ENCODE data around the gene TMEM87B. TPM values are rescaled to one million over a fixed set of nuclear protein-coding genes. Genes with fewer than 3 reads are reported as not detected.
"Not testable (repeated sequence)": the region's sequence is repeated elsewhere in the genome, so short reads cannot be mapped to it uniquely, and the experiment has no call there.

TMEM87B gene
- total and polyA plus RNA-seq, 9 donors = 7.1 to 23.8 (median 13.2) TPM

DNA sequence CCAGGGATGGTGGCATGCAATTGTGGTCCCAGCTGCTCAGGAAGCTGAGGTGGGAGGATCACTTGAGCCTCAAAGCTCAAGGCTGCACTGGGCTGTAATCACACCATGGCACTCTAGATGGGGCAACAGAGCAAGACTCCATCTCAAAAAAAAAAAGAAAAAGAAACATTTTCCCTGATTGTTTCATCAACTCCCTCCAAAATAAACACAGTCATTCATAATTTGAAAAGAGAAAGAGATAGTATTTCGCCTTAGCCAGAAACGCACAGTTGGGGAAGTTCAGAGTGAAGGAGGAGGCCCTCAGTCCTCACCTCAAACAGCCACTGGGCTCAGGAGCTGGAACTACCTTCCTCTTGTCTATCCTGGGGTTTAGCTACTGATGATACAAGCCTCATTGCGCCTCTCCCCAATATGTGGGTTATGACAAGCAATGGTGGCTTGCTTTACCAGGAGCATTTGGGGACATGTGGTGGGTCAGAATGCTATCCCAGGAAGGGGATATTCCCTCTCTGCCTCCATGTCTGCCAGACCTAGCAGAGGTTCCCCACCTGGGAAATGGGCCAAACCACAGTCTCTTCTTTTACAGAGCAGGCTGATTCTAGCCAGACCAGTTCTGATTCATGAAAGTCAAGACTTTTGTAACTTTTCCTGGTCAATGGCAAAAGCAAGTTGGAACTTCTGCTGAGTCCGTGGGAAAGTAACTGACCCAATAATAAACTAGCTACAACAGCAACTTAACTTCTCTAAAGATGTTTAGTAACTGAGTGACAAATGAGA lies 22.2 kb upstream of the TMEM87B start:
- intact Hi-C loops (cut with DNase I) = loop anchor here in 2 of 4 donors (5.0 kb wide), 2 partner anchors 131 to 136 kb away; partner anchors contain the start of gene MERTK (in 1 of the 2)
- WGBS, 3 donors = 24 to 40% (median 33%) methylated on average over 4 of the region's 4 CpGs
- Histone ChIP-seq H3K9me3 (no peaks in the 10 kb centered on the region), H3K27ac (peak overlapping the region in 1 of 2 donors; percentile 51), H3K4me1 (ENCODE audit: insufficient read depth) (peaks cover 10% of the 10 kb centered on the region), H3K4me3 (no peak overlapping the region), H3K27me3 (no peaks in the 10 kb centered on the region), H3K36me3 (no peaks in the 10 kb centered on the region)
- TF ChIP-seq EP300 (IDR thresholded peaks at IDR 0.05) (no peak), POLR2A (IDR thresholded peaks at IDR 0.05) (no peak)
- TF ChIP-seq, protein P1, sequence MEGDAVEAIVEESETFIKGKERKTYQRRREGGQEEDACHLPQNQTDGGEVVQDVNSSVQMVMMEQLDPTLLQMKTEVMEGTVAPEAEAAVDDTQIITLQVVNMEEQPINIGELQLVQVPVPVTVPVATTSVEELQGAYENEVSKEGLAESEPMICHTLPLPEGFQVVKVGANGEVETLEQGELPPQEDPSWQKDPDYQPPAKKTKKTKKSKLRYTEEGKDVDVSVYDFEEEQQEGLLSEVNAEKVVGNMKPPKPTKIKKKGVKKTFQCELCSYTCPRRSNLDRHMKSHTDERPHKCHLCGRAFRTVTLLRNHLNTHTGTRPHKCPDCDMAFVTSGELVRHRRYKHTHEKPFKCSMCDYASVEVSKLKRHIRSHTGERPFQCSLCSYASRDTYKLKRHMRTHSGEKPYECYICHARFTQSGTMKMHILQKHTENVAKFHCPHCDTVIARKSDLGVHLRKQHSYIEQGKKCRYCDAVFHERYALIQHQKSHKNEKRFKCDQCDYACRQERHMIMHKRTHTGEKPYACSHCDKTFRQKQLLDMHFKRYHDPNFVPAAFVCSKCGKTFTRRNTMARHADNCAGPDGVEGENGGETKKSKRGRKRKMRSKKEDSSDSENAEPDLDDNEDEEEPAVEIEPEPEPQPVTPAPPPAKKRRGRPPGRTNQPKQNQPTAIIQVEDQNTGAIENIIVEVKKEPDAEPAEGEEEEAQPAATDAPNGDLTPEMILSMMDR (IDR thresholded peaks at IDR 0.05) = no peak
- DNase-seq = peak in 4 of 5 donors; percentile 33 to 56 (median 43)

DNA sequence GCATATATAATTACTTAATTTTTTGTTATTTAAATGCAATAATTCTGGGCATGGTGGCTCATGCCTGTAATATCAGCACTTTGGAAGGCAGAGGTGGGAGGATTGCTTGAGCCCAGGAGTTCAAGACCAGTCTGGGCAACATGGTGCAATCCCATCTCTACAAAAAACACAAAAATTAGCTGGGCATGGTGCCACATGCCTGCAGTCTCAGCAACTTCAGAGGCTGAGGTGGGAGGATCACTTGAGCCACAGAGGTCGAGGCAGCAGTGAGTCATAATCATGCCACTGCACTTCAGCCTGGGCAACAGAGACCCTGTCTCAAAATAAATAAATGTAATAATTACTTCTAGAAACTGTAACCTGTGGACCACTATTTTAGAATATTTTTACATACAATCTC lies 21.5 kb upstream of the TMEM87B start:
- intact Hi-C loops (cut with DNase I) = loop anchor here in 2 of 4 donors (5.0 kb wide), 2 partner anchors 131 to 136 kb away; partner anchors contain the start of gene MERTK (in 1 of the 2)
- DNase-seq = peak in 1 of 5 donors; percentile 26
- TF ChIP-seq EP300 (IDR thresholded peaks at IDR 0.05) (no peak), POLR2A (IDR thresholded peaks at IDR 0.05) (no peak)
- TF ChIP-seq, protein P1 (IDR thresholded peaks at IDR 0.05) = no peak
- H3K4me3 ChIP-seq = no peak overlapping the region
- no peak overlapping the region for H3K27ac ChIP-seq
- H3K36me3 ChIP-seq = no peaks in the 10 kb centered on the region
- H3K27me3 ChIP-seq = no peaks in the 10 kb centered on the region
- 9 to 19% (median 12%) methylated on average over 1 of the region's 1 CpG for WGBS, 3 donors
- H3K4me1 ChIP-seq (ENCODE audit: insufficient read depth) = peaks cover 10% of the 10 kb centered on the region
- H3K9me3 ChIP-seq = no peaks in the 10 kb centered on the region

GRCh38 chr2:112034924-112035323 lies 20.1 kb upstream of the TMEM87B start:
- peaks cover 10% of the 10 kb centered on the region for H3K4me1 ChIP-seq (ENCODE audit: insufficient read depth)
- intact Hi-C loops (cut with DNase I) = loop anchor here in 2 of 4 donors (5.0 kb wide), 2 partner anchors 133 to 138 kb away; partner anchors contain the start of gene MERTK (in 1 of the 2)
- H3K9me3 ChIP-seq = no peaks in the 10 kb centered on the region
- no peak overlapping the region for H3K27ac ChIP-seq
- WGBS, 3 donors = 58 to 89% (median 68%) methylated on average over 3 of the region's 3 CpGs
- no peak for DNase-seq
- no peaks in the 10 kb centered on the region for H3K27me3 ChIP-seq
- TF ChIP-seq, protein P1 (IDR thresholded peaks at IDR 0.05) = no peak
- TF ChIP-seq EP300 (IDR thresholded peaks at IDR 0.05) (no peak), POLR2A (IDR thresholded peaks at IDR 0.05) (no peak)
- H3K36me3 ChIP-seq = no peaks in the 10 kb centered on the region
- H3K4me3 ChIP-seq = no peak overlapping the region

- Histone ChIP-seq H3K36me3 (no peaks in the 10 kb centered on the region), H3K4me1 (ENCODE audit: insufficient read depth) (peaks cover 10% of the 10 kb centered on the region), H3K27me3 (no peaks in the 10 kb centered on the region), H3K27ac (no peak overlapping the region), H3K9me3 (no peaks in the 10 kb centered on the region), H3K4me3 (no peak overlapping the region)
- WGBS, 3 donors = 81 to 90% (median 87%) methylated on average over 1 of the region's 1 CpG
- no peak for DNase-seq
- intact Hi-C loops (cut with DNase I) = no loop called here
- TF ChIP-seq POLR2A (IDR thresholded peaks at IDR 0.05) (no peak), EP300 (IDR thresholded peaks at IDR 0.05) (no peak)
- TF ChIP-seq, protein P1 (IDR thresholded peaks at IDR 0.05) = no peak
Observed at GRCh38 chr2:112035786-112036185, 19.3 kb upstream of the TMEM87B start.

DNA sequence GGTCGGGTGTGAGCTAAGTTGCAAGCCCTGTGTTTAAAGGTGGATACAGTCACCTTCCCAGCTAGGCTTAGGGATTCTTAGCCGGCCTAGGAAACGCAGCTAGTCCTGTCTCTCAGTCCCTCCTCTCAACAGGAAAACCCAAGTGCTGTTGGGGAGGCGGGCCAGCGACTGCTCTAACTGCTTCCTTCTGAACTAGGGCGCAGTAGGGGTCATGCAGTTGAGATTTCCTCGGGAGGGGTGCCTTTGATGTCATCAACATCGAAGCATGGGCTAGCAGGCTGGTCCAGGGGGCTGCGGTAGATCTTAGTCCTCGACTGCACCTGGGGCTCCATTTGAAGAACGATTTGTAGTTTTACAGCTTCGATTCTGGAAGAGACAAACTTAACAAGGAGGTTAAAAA lies 15.5 kb upstream of the TMEM87B start:
- H3K27me3 ChIP-seq; H3K9me3 ChIP-seq; H3K27ac ChIP-seq; DNase-seq; intact Hi-C loops (cut with DNase I); H3K4me1 ChIP-seq (ENCODE audit: insufficient read depth); H3K36me3 ChIP-seq; H3K4me3 ChIP-seq: not testable (repeated sequence)
- 87 to 92% (median 88%) methylated on average over 12 of the region's 12 CpGs for WGBS, 3 donors

GRCh38 chr2:112040066-112040465 lies 15.0 kb upstream of the TMEM87B start:
- WGBS, 3 donors = 85 to 94% (median 88%) methylated on average over 2 of the region's 2 CpGs
- intact Hi-C loops (cut with DNase I); H3K4me1 ChIP-seq (ENCODE audit: insufficient read depth); DNase-seq; H3K9me3 ChIP-seq; H3K36me3 ChIP-seq; H3K27ac ChIP-seq; H3K4me3 ChIP-seq; H3K27me3 ChIP-seq: not testable (repeated sequence)

DNA sequence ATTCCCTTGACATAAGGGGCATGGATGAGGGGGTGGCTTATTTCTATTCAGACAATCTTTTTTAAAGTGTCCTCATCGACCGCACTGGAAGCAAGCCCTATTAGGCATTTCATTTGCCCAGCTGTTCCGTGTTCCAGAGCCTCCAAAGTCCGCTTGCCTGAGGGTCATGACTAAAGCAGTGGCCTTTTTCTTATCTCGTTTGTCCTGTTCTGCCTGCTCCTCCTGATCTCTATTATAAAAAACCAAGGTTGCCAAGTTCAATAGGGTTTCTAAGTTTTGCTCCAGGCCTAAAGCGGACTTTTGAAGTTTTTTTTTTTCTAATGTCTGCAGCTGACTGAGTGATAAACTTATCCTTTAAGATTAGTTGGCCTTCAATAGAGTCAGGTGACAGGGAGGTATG lies 13.6 kb upstream of the TMEM87B start:
- H3K27ac ChIP-seq; H3K4me1 ChIP-seq (ENCODE audit: insufficient read depth); DNase-seq; H3K9me3 ChIP-seq; H3K36me3 ChIP-seq; H3K4me3 ChIP-seq; H3K27me3 ChIP-seq; intact Hi-C loops (cut with DNase I): not testable (repeated sequence)
- WGBS, 3 donors = 63 to 76% (median 64%) methylated on average over 6 of the region's 6 CpGs

Data from ovary (tissue), 9 donors.